Thyroid gland (tissue), 4 donors: ENCODE results near the gene NCF2. TPM values are rescaled to one million over a fixed set of nuclear protein-coding genes. Genes with fewer than 3 reads are reported as not detected.
"Not testable (repeated sequence)": the region's sequence is repeated elsewhere in the genome, so short reads cannot be mapped to it uniquely, and the experiment has no call there.

Experiments used
- DNase-seq, 2 donors: peaks; one replicate each; pipeline ENCODE4 v3.0.0-alpha.2; 2019
- H3K27ac ChIP-seq, 3 donors: fragments of 200-600 bp; sonication (generic); 1 replicate in 2 of 3; 2 replicates in 1 of 3; pipeline ENCODE4 v1.5.1; 2016 to 2019; ENCODE audit warnings: mild to moderate bottlenecking in 1 of 3, moderate library complexity in 1 of 3
- H3K27me3 ChIP-seq: fragments of 200-600 bp; sonication (generic); one replicate; pipeline ENCODE4 v1.5.1; 2019
- H3K36me3 ChIP-seq, 2 donors: fragments of 200-600 bp; sonication (generic); one replicate each; pipeline ENCODE4 v1.5.1; 2016 to 2019
- H3K4me1 ChIP-seq, 2 donors: fragments of 200-600 bp; sonication (generic); one replicate each; pipeline ENCODE4 v1.5.1; 2017 to 2019
- H3K4me3 ChIP-seq, 3 donors: fragments of 200-600 bp; sonication (generic); replicated peaks in 1 of 3; 1 replicate in 2 of 3; 2 replicates in 1 of 3; pipeline ENCODE4 v1.5.1; 2016; ENCODE audit warnings: mild to moderate bottlenecking in 1 of 3
- H3K9me3 ChIP-seq: fragments of 200-600 bp; sonication (generic); one replicate; pipeline ENCODE4 v1.5.1; 2017
- CTCF ChIP-seq, 6 experiments: fragments of 200-600 bp in 3 of 6; fragments of 450-650 bp in 3 of 6; sonication (generic) in 3 of 6; IDR thresholded peaks; one replicate each; pipeline ENCODE4 v1.5.1; 2016 to 2019; ENCODE audit warnings: antibody characterized with exemption in 6 of 6, mild to moderate bottlenecking in 2 of 6, inconsistent platforms in 1 of 6, moderate library complexity in 1 of 6
- POLR2A ChIP-seq, 2 donors: fragments of 450-650 bp; IDR thresholded peaks; one replicate each; pipeline ENCODE4 v1.6.1; 2017; ENCODE audit warnings: antibody characterized with exemption in 2 of 2, mild to moderate bottlenecking in 2 of 2, moderate library complexity in 1 of 2
- WGBS, 2 donors: methylation state at CpG; one replicate each; pipeline ENCODE4 v1.1.5; 2017; 5-methylcytosine and 5-hydroxymethylcytosine counted together
- intact Hi-C: fragments of 100-400 bp; cut with DNase I; formaldehyde crosslinking; loops from one replicate; pipeline ENCODE4 v1.15.1; 2023
- total RNA-seq, 4 donors: library from RNA; depleted of rRNA; stranded (reverse); fragments of >200 nt; gene quantifications; one replicate each; pipeline ENCODE4 v1.2.3, GENCODE V29; 2016

NCF2 gene
- total RNA-seq, 4 donors from 2014 or later, result 3.5 to 9.8 (median 4.5) TPM

GRCh38 chr1:183632964-183633363, 42.7 kb upstream of the NCF2 start:
- no peak for DNase-seq
- Histone ChIP-seq H3K4me3 (peak overlapping the region in 1 of 3 donors; percentile 82), H3K9me3 (no peaks in the 10 kb centered on the region), H3K36me3 (peaks cover 12 to 14% of the 10 kb centered on the region in 2 donors), H3K27ac (peak overlapping the region; percentile 11 to 96 (median 95)), H3K27me3 (no peaks in the 10 kb centered on the region), H3K4me1 (peaks cover 27 to 32% of the 10 kb centered on the region in 2 donors)
- 54 to 65% methylated on average over 1 of the region's 1 CpG for WGBS, 2 donors
- intact Hi-C loops, result no loop called here
- no peak for TF ChIP-seq CTCF (IDR thresholded peaks at IDR 0.05)

- intact Hi-C loops, result no loop called here
These were observed 41.9 kb upstream of the NCF2 start for GRCh38 chr1:183632114-183632513.

GRCh38 chr1:183630748-183631147, 40.5 kb upstream of the NCF2 start:
- Histone ChIP-seq H3K36me3 (peaks cover 12 to 14% of the 10 kb centered on the region in 2 donors), H3K27me3 (no peaks in the 10 kb centered on the region), H3K9me3 (no peaks in the 10 kb centered on the region), H3K27ac (peak overlapping the region in 1 of 3 donors; percentile 7), H3K4me3 (no peak overlapping the region), H3K4me1 (peaks cover 39 to 44% of the 10 kb centered on the region in 2 donors)
- DNase-seq, result no peak
- TF ChIP-seq CTCF (IDR thresholded peaks at IDR 0.05) (no peak), POLR2A (IDR thresholded peaks at IDR 0.05) (no peak)
- intact Hi-C loops, result no loop called here
- 53 to 76% methylated on average over 2 of the region's 2 CpGs for WGBS, 2 donors

More at GRCh38 chr1:183632114-183632513, 41.9 kb upstream of the NCF2 start:
- Histone ChIP-seq H3K4me1 (peaks cover 32% of the 10 kb centered on the region in 2 donors), H3K27me3 (no peaks in the 10 kb centered on the region), H3K9me3 (no peaks in the 10 kb centered on the region), H3K27ac (peak overlapping the region in 1 of 3 donors; percentile 95), H3K36me3 (peaks cover 12 to 14% of the 10 kb centered on the region in 2 donors), H3K4me3 (no peak overlapping the region)
- TF ChIP-seq POLR2A (IDR thresholded peaks at IDR 0.05), result no peak
- no peak for TF ChIP-seq CTCF (IDR thresholded peaks at IDR 0.05)
- WGBS, 2 donors, result 51 to 78% methylated on average over 2 of the region's 2 CpGs
- DNase-seq, result no peak

GRCh38 chr1:183628537-183628936, 38.3 kb upstream of the NCF2 start:
- no peak for TF ChIP-seq POLR2A (IDR thresholded peaks at IDR 0.05)
- TF ChIP-seq CTCF (IDR thresholded peaks at IDR 0.05), result no peak
- Histone ChIP-seq H3K27ac (no peak overlapping the region), H3K27me3 (no peaks in the 10 kb centered on the region), H3K4me3 (no peak overlapping the region), H3K36me3 (peaks cover 12 to 14% of the 10 kb centered on the region in 2 donors), H3K9me3 (no peaks in the 10 kb centered on the region), H3K4me1 (peaks cover 33 to 41% of the 10 kb centered on the region in 2 donors)
- no peak for DNase-seq
- intact Hi-C loops, result no loop called here

GRCh38 chr1:183626236-183626635, 36.0 kb upstream of the NCF2 start:
- intact Hi-C loops, DNase-seq, H3K4me3 ChIP-seq, H3K27me3 ChIP-seq, H3K9me3 ChIP-seq: not testable (repeated sequence)
- 53 to 57% methylated on average over 3 of the region's 3 CpGs for WGBS, 2 donors
- Histone ChIP-seq H3K36me3 (peaks cover 12 to 14% of the 10 kb centered on the region in 2 donors), H3K27ac (peak overlapping the region; percentile 6 to 40 (median 38)), H3K4me1 (peaks cover 13 to 26% of the 10 kb centered on the region in 2 donors)
